Smooth muscle cell (in vitro differentiated cells): Measurements from ENCODE around the gene HAVCR1. TPM values are rescaled to one million over a fixed set of nuclear protein-coding genes. Genes with fewer than 3 reads are reported as not detected.

Experiments used
- DNase-seq: peaks from one replicate; lab custom pipeline; 2025; ENCODE audit not compliant: unreplicated experiment; lab: John Stamatoyannopoulos, UW
- H2AFZ ChIP-seq: fragments of 200-600 bp; sonication (generic); 2 replicates; pipeline ENCODE4 v1.6.0; 2016; ENCODE audit warnings: antibody characterized with exemption, low read depth, mild to moderate bottlenecking
- H3F3A ChIP-seq: fragments of 200-600 bp; sonication (generic); 2 replicates; pipeline ENCODE4 v1.6.0; 2017; ENCODE audit warnings: antibody characterized with exemption, low read depth
- H3K27ac ChIP-seq: fragments of 200-600 bp; sonication (generic); 2 replicates; pipeline ENCODE4 v1.5.1; 2016; ENCODE audit warnings: low read depth, mild to moderate bottlenecking
- H3K27me3 ChIP-seq: fragments of 200-600 bp; sonication (generic); 2 replicates; pipeline ENCODE4 v1.6.1; 2016; ENCODE audit warnings: low read depth, mild to moderate bottlenecking
- H3K36me3 ChIP-seq: fragments of 200-600 bp; sonication (generic); 2 replicates; pipeline ENCODE4 v1.5.1; 2016; ENCODE audit warnings: low read depth
- H3K4me1 ChIP-seq: fragments of 200-600 bp; sonication (generic); 2 replicates; pipeline ENCODE4 v1.5.1; 2016; ENCODE audit warnings: low read depth
- H3K4me2 ChIP-seq: fragments of 200-600 bp; sonication (generic); 2 replicates; pipeline ENCODE4 v1.6.0; 2016; ENCODE audit warnings: mild to moderate bottlenecking
- H3K4me3 ChIP-seq: fragments of 200-600 bp; sonication (generic); 2 replicates; pipeline ENCODE4 v1.5.1; 2016; ENCODE audit warnings: mild to moderate bottlenecking
- H3K79me2 ChIP-seq: fragments of 200-600 bp; sonication (generic); 2 replicates; pipeline ENCODE4 v1.6.0; 2016; ENCODE audit warnings: low read depth, mild to moderate bottlenecking
- H3K9ac ChIP-seq: fragments of 200-600 bp; sonication (generic); 2 replicates; pipeline ENCODE4 v1.6.0; 2016; ENCODE audit warnings: low read depth
- H3K9me3 ChIP-seq: fragments of 200-600 bp; sonication (generic); replicated peaks from 2 replicates; pipeline ENCODE4 v1.5.1; 2016; ENCODE audit warnings: low read depth
- H4K20me1 ChIP-seq: fragments of 200-600 bp; sonication (generic); 2 replicates; pipeline ENCODE4 v1.6.0; 2016; ENCODE audit warnings: low read depth
- WGBS: methylation state at CpG from one replicate; pipeline ENCODE4 v1.1.7; 2016; ENCODE audit warnings: low lambda C conversion rate; 5-methylcytosine and 5-hydroxymethylcytosine counted together
- polyA plus RNA-seq: library from polyadenylated mRNA; unstranded; fragments of >200 nt; fragmentation: Nextera tagmentation; extraction: Ambion mirVana; gene quantifications from 2 replicates; pipeline ENCODE4 v1.2.1, GENCODE V29; 2016
- total RNA-seq: library from RNA; depleted of rRNA; stranded (reverse); fragments of >200 nt; gene quantifications from 2 replicates; pipeline ENCODE4 v1.2.3, GENCODE V29; 2014
- TF ChIP-seq, protein P1 (sequence below): fragments of 200-600 bp; sonication (generic); IDR thresholded peaks from 2 replicates; pipeline ENCODE4 v1.5.1; 2017; ENCODE audit warnings: borderline replicate concordance, mild to moderate bottlenecking, antibody characterized with exemption; ENCODE audit not compliant: insufficient read depth, poor library complexity, severe bottlenecking

Gene HAVCR1
- total and polyA plus RNA-seq, 2 experiments from 2014 or later, result not detected

DNA sequence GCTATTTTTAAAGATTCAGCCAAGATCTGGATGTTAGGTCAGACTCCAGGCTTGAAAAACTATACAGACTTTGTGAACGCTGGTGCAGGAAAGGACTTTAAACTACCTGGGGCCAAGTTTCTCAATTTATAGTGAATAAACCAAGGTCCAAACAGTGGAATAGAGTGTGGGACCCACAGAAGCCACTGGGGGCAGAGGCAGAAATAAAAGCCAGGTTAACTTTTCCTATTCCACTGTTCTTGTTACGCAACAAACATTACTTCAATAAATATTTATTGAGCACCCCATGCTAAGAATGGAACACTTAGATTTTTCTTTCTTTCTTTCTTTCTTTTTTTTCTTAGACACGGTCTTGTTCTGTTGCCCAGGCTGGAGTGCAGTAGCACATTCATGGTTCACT is 11.0 kb upstream of the HAVCR1 start:
- Histone ChIP-seq H2AFZ (no peak overlapping the region), H3K27ac (no peak overlapping the region), H3K4me3 (no peak overlapping the region), H3K79me2 (no peaks in the 10 kb centered on the region), H3F3A (no peaks in the 10 kb centered on the region), H3K9ac (no peak overlapping the region), H3K36me3 (no peaks in the 10 kb centered on the region), H4K20me1 (no peaks in the 10 kb centered on the region), H3K9me3 (no peaks in the 10 kb centered on the region), H3K27me3 (no peaks in the 10 kb centered on the region), H3K4me2 (no peak overlapping the region), H3K4me1 (no peaks in the 10 kb centered on the region)
- WGBS, result 92% methylated on average over 3 of the region's 3 CpGs
- DNase-seq, result no peak
- TF ChIP-seq, protein P1, sequence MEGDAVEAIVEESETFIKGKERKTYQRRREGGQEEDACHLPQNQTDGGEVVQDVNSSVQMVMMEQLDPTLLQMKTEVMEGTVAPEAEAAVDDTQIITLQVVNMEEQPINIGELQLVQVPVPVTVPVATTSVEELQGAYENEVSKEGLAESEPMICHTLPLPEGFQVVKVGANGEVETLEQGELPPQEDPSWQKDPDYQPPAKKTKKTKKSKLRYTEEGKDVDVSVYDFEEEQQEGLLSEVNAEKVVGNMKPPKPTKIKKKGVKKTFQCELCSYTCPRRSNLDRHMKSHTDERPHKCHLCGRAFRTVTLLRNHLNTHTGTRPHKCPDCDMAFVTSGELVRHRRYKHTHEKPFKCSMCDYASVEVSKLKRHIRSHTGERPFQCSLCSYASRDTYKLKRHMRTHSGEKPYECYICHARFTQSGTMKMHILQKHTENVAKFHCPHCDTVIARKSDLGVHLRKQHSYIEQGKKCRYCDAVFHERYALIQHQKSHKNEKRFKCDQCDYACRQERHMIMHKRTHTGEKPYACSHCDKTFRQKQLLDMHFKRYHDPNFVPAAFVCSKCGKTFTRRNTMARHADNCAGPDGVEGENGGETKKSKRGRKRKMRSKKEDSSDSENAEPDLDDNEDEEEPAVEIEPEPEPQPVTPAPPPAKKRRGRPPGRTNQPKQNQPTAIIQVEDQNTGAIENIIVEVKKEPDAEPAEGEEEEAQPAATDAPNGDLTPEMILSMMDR, result no peak

- Histone ChIP-seq H3K9me3 (no peaks in the 10 kb centered on the region), H3K4me2 (no peak overlapping the region), H4K20me1 (no peaks in the 10 kb centered on the region), H3K27ac (no peak overlapping the region), H3K36me3 (no peaks in the 10 kb centered on the region), H3K27me3 (no peaks in the 10 kb centered on the region), H3F3A (no peaks in the 10 kb centered on the region), H3K4me3 (no peak overlapping the region), H3K4me1 (no peaks in the 10 kb centered on the region), H3K79me2 (no peaks in the 10 kb centered on the region), H3K9ac (no peak overlapping the region), H2AFZ (no peak overlapping the region)
- TF ChIP-seq, protein P1, result no peak
- no peak for DNase-seq
- WGBS, result 72% methylated on average over 5 of the region's 5 CpGs
Observed at GRCh38 chr5:157068785-157069184, 9.9 kb upstream of the HAVCR1 start.

DNA sequence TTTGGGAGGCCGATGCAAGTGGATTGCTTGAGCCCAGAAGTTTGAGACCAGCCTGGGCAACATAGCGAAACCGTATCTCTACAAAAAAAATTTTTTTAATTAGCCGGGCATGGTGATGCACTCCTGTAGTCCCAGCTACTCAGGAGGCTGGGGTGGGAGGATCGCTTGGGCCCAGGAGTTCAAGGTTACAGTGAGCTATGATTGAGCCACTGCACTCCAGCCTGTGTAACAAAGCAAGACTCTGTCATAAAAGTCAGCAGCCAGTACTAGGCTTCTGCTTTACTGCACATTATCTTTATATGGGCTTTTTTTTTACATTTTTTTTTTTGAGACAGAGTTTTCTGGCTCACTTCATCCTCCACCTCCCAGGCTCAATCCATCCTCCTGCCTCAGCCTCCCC is 9.4 kb upstream of the HAVCR1 start:
- Histone ChIP-seq H3K79me2 (no peaks in the 10 kb centered on the region), H3F3A (no peaks in the 10 kb centered on the region), H3K4me2 (no peak overlapping the region), H4K20me1 (no peaks in the 10 kb centered on the region), H3K9me3 (no peaks in the 10 kb centered on the region), H3K27me3 (no peaks in the 10 kb centered on the region), H2AFZ (no peak overlapping the region), H3K27ac (no peak overlapping the region), H3K36me3 (no peaks in the 10 kb centered on the region), H3K9ac (no peak overlapping the region), H3K4me3 (no peak overlapping the region), H3K4me1 (no peaks in the 10 kb centered on the region)
- TF ChIP-seq, protein P1, result no peak
- 97% methylated on average over 5 of the region's 5 CpGs for WGBS
- no peak for DNase-seq

DNA sequence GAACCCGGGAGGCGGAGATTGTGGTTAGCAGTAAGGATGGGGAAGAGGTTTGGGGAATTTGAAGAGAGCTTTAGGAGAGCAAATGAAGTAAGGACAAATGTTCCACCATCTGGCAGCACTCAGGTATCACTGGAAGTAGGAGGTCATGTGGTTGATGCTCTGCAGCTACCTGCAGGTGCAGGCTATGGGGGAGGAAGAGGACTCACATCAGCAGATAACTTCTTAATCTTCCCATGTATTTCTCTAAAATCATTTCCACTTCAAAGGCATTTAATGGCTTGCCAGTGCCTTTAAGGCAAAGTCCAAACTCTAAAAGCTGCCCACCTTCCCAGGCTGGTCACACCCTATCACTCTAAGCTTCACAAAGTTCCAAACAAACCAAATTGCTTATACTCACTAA is 8.1 kb upstream of the HAVCR1 start:
- Histone ChIP-seq H3F3A (no peaks in the 10 kb centered on the region), H2AFZ (no peak overlapping the region), H4K20me1 (no peaks in the 10 kb centered on the region), H3K4me1 (no peaks in the 10 kb centered on the region), H3K36me3 (no peaks in the 10 kb centered on the region), H3K27me3 (no peaks in the 10 kb centered on the region), H3K27ac (no peak overlapping the region), H3K4me3 (no peak overlapping the region), H3K9me3 (no peaks in the 10 kb centered on the region), H3K4me2 (no peak overlapping the region), H3K9ac (no peak overlapping the region), H3K79me2 (no peaks in the 10 kb centered on the region)
- 50% methylated on average over 2 of the region's 2 CpGs for WGBS
- TF ChIP-seq, protein P1, result no peak
- DNase-seq, result no peak
